Nephron (organoid): Measurements from ENCODE around the gene HENMT1.

Source experiments
- H3K27ac Mint-ChIP-seq, 3 experiments: 2 replicates each; pipeline ENCODE4 v1.8.0; 2020; ENCODE audit warnings: mixed read lengths in 3 of 3, mild to moderate bottlenecking in 2 of 3, moderate library complexity in 1 of 3
- H3K27me3 Mint-ChIP-seq: 2 replicates; pipeline ENCODE4 v1.8.0; 2021; ENCODE audit warnings: low read depth, mild to moderate bottlenecking, moderate library complexity, mixed read lengths
- H3K36me3 Mint-ChIP-seq: 2 replicates; pipeline ENCODE4 v1.8.0; 2020; ENCODE audit warnings: low read depth, mixed read lengths
- H3K4me1 Mint-ChIP-seq: 2 replicates; pipeline ENCODE4 v1.8.0; 2020; ENCODE audit warnings: mixed read lengths
- H3K4me3 Mint-ChIP-seq, 3 experiments: 2 replicates each; pipeline ENCODE4 v1.8.0; 2020; ENCODE audit warnings: mild to moderate bottlenecking in 3 of 3, mixed read lengths in 3 of 3, moderate library complexity in 2 of 3
- H3K9me3 Mint-ChIP-seq: 2 replicates; pipeline ENCODE4 v1.8.0; 2020; ENCODE audit warnings: mixed read lengths
- TF ChIP-seq, protein P1 (sequence below), 3 experiments: fragments of 200-600 bp; sonication (generic); IDR thresholded peaks; one replicate each; pipeline ENCODE4 v1.5.0; 2021; ENCODE audit warnings: antibody characterized with exemption in 3 of 3; ENCODE audit not compliant: unreplicated experiment in 3 of 3

The HENMT1 gene

GRCh38 chr1:108624069-108624468 is 36.8 kb downstream of the HENMT1 start:
- Mint-ChIP-seq H3K27me3 (no peaks in the 10 kb centered on the region), H3K4me3 (no peak overlapping the region), H3K4me1 (no peaks in the 10 kb centered on the region), H3K9me3 (no peaks in the 10 kb centered on the region), H3K27ac (no peak overlapping the region), H3K36me3 (no peaks in the 10 kb centered on the region)
- TF ChIP-seq, protein P1, sequence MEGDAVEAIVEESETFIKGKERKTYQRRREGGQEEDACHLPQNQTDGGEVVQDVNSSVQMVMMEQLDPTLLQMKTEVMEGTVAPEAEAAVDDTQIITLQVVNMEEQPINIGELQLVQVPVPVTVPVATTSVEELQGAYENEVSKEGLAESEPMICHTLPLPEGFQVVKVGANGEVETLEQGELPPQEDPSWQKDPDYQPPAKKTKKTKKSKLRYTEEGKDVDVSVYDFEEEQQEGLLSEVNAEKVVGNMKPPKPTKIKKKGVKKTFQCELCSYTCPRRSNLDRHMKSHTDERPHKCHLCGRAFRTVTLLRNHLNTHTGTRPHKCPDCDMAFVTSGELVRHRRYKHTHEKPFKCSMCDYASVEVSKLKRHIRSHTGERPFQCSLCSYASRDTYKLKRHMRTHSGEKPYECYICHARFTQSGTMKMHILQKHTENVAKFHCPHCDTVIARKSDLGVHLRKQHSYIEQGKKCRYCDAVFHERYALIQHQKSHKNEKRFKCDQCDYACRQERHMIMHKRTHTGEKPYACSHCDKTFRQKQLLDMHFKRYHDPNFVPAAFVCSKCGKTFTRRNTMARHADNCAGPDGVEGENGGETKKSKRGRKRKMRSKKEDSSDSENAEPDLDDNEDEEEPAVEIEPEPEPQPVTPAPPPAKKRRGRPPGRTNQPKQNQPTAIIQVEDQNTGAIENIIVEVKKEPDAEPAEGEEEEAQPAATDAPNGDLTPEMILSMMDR (IDR thresholded peaks at IDR 0.05; ENCODE audit: unreplicated experiment in 3 of 3): no peak

GRCh38 chr1:108617724-108618056 is 43.2 kb downstream of the HENMT1 start:
- TF ChIP-seq, protein P1 (IDR thresholded peaks at IDR 0.05; ENCODE audit: unreplicated experiment in 3 of 3): no peak
- H3K36me3 Mint-ChIP-seq: no peaks in the 10 kb centered on the region
- H3K9me3 Mint-ChIP-seq: no peaks in the 10 kb centered on the region
- H3K4me1 Mint-ChIP-seq: no peaks in the 10 kb centered on the region
- no peak overlapping the region for H3K4me3 Mint-ChIP-seq
- no peak overlapping the region for H3K27ac Mint-ChIP-seq
- no peaks in the 10 kb centered on the region for H3K27me3 Mint-ChIP-seq

GRCh38 chr1:108617008-108617723 is 43.7 kb downstream of the HENMT1 start:
- TF ChIP-seq, protein P1 (IDR thresholded peaks at IDR 0.05; ENCODE audit: unreplicated experiment in 3 of 3): no peak
- Mint-ChIP-seq H3K4me3 (no peak overlapping the region), H3K27me3 (no peaks in the 10 kb centered on the region), H3K27ac (no peak overlapping the region), H3K36me3 (no peaks in the 10 kb centered on the region), H3K9me3 (no peaks in the 10 kb centered on the region), H3K4me1 (no peaks in the 10 kb centered on the region)

GRCh38 chr1:108615544-108615943 is 45.3 kb downstream of the HENMT1 start:
- Mint-ChIP-seq H3K27ac (no peak overlapping the region), H3K4me1 (no peaks in the 10 kb centered on the region), H3K4me3 (no peak overlapping the region), H3K36me3 (no peaks in the 10 kb centered on the region), H3K27me3 (no peaks in the 10 kb centered on the region), H3K9me3 (no peaks in the 10 kb centered on the region)
- TF ChIP-seq, protein P1 (IDR thresholded peaks at IDR 0.05; ENCODE audit: unreplicated experiment in 3 of 3): no peak

GRCh38 chr1:108612496-108612895 is 48.4 kb downstream of the HENMT1 start:
- Mint-ChIP-seq H3K27ac (no peak overlapping the region), H3K9me3 (no peaks in the 10 kb centered on the region), H3K36me3 (peaks cover 4% of the 10 kb centered on the region), H3K27me3 (no peaks in the 10 kb centered on the region), H3K4me1 (peaks cover 15% of the 10 kb centered on the region), H3K4me3 (no peak overlapping the region)
- TF ChIP-seq, protein P1 (IDR thresholded peaks at IDR 0.05; ENCODE audit: unreplicated experiment in 3 of 3): no peak

DNA sequence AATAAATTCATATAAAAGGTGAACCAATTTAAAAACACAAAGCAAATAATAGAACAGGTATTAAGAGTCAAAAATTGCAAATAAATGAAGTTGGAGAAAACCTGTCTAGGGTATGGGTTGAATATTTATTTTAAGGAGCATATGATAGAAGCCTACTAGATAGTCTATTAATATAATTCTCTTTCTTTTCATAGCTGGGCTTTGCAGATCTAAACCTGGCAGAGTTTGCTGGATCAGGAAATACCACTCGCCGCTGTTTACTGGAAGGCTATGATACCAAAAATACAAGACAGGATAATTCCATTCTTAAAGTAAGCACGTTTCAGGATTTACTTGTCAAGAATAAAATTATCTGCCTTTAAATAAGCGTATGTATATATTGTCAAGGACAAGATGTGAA is 48.9 kb downstream of the HENMT1 start:
- H3K36me3 Mint-ChIP-seq: peaks cover 4% of the 10 kb centered on the region
- no peak overlapping the region for H3K27ac Mint-ChIP-seq
- no peak overlapping the region for H3K4me3 Mint-ChIP-seq
- TF ChIP-seq, protein P1 (IDR thresholded peaks at IDR 0.05; ENCODE audit: unreplicated experiment in 3 of 3): no peak
- peaks cover 15% of the 10 kb centered on the region for H3K4me1 Mint-ChIP-seq
- no peaks in the 10 kb centered on the region for H3K27me3 Mint-ChIP-seq
- no peaks in the 10 kb centered on the region for H3K9me3 Mint-ChIP-seq
